Uterus (tissue), 2 donors: ENCODE data around the gene CDC5L.
"Not testable (repeated sequence)": the region's sequence is repeated elsewhere in the genome, so short reads cannot be mapped to it uniquely, and the experiment has no call there.

Experiments used
- POLR2A ChIP-seq, 2 donors: fragments of 450-650 bp; IDR thresholded peaks; one replicate each; pipeline ENCODE4 v1.6.1; 2016; ENCODE audit warnings: antibody characterized with exemption in 2 of 2, mild to moderate bottlenecking in 1 of 2, moderate library complexity in 1 of 2
- TF ChIP-seq, protein P1 (sequence below), 4 experiments: fragments of 200-600 bp in 2 of 4; fragments of 450-650 bp in 2 of 4; sonication (generic) in 2 of 4; IDR thresholded peaks; one replicate each; pipeline ENCODE4 v1.5.1; 2016 to 2019; ENCODE audit warnings: antibody characterized with exemption in 4 of 4, mild to moderate bottlenecking in 2 of 4, moderate library complexity in 1 of 4

GRCh38 chr6:44449181-44449580, 61.7 kb downstream of the CDC5L start:
- TF ChIP-seq, protein P1, sequence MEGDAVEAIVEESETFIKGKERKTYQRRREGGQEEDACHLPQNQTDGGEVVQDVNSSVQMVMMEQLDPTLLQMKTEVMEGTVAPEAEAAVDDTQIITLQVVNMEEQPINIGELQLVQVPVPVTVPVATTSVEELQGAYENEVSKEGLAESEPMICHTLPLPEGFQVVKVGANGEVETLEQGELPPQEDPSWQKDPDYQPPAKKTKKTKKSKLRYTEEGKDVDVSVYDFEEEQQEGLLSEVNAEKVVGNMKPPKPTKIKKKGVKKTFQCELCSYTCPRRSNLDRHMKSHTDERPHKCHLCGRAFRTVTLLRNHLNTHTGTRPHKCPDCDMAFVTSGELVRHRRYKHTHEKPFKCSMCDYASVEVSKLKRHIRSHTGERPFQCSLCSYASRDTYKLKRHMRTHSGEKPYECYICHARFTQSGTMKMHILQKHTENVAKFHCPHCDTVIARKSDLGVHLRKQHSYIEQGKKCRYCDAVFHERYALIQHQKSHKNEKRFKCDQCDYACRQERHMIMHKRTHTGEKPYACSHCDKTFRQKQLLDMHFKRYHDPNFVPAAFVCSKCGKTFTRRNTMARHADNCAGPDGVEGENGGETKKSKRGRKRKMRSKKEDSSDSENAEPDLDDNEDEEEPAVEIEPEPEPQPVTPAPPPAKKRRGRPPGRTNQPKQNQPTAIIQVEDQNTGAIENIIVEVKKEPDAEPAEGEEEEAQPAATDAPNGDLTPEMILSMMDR (IDR thresholded peaks at IDR 0.05), result not testable (repeated sequence)
- TF ChIP-seq POLR2A (IDR thresholded peaks at IDR 0.05), result not testable (repeated sequence)
